Activated CD4-positive, alpha-beta T cell treated with anti-CD3 and anti-CD28 coated beads for 24 hours (primary cell): Measurements from ENCODE around the gene UTY.

ENCODE experiments used
- DNase-seq, 2 donors: peaks; one replicate each; pipeline ENCODE4 v3.0.0-alpha.2; 2020; ENCODE audit warnings: low read depth in 2 of 2

The UTY gene

DNA sequence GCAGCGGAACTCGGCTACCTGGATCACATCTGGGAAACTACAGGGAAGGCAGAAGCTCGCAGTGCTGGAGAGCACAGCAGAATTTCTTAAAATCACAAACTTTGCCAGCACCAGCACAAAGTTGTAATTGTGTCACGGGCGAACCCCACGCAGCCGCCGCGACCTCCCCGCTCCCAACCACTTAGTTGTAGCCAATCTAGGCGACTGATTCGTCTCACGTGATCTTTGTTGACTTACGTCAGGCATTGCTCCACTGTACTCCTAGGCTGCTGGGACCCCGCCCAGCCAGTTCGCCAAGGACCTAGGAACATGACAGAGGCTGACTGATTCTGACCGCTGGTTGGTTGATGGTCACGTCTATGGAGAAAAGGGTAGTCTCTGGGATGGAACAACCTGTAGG lies at the start of gene UTY:
Gene UTY, minus strand, starts transcription at position 206 of the 400 bp plus-strand sequence. CDS start 368 bp downstream, outside the sequence.
- DNase-seq: peak in 1 of 2 donors; percentile 46

DNA sequence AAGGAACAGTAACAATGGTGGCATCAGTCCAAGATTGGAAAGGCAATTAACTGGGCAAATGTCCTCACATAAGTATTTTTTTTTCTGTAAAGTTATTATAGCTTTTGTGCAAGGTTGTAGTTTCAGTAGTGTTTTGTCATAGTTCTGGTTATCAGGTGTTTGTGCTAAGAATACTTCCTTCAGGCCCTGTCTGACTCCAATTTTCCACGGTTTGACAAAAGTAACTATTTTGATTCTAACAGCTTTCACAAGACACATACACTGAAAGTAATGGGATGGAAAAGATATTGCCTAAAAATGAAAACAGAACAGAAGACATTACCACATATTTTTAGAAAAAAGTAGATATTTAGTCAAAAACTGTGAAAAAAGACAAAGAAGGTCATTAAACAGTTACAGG lies 40.6 kb upstream of the UTY start:
- no peak for DNase-seq

DNA sequence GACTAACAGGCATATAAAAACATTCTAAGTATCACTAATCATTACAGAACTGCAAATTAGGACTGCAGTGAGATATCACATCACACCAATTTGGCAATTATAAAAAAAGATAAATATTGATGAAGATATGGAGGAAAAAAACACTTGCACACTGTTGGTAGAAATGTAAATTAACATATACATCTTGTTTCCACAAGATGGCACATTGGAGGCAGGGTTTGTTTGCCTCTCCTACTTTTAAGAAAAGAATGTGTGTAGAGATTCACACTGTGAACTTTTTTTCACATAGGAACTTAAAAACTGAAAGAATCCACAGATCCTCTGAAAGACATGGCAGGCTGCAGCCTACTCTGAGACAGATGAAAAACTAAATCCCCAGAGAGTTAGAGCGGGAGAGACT lies 21.4 kb upstream of the UTY start:
- no peak for DNase-seq

DNA sequence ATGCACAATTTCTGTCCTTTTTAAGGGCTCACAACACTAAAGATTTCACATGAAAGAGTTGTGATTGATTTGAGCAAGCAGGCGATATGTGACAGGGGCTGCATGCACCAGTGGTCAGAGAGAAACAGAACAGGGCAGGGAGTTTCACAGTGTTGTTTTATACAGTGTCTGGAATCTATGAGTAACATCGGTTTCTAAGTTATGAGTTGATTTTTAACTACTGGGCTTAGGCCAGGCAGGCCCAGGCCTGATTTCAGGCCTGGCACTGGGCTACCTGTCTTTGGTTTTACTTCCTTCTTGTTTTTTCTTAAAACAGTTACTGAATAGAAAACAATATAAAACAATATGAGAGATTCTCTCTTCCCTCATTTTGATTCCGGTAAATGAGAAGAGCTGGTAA lies 13.9 kb upstream of the UTY start:
- no peak for DNase-seq

DNA sequence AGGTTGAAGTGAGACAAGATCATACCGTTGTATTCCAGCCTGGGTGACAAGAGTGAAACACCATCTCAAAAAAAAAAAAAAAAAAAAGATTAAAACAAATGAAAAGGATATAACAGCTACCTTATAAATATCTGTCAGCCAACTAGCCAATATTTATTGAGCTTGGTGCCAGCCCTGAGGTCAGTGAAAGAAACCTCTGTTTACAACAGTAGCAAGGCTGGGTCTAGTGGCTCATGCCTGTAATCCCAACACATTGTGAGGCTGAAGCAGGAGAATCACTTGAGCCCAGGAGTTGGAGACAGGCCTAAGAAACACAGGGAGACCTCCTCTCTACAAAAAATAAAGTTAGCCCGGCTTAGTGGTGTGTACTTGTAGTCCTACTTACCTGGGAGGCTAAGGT lies 12.6 kb upstream of the UTY start:
- DNase-seq: no peak

DNA sequence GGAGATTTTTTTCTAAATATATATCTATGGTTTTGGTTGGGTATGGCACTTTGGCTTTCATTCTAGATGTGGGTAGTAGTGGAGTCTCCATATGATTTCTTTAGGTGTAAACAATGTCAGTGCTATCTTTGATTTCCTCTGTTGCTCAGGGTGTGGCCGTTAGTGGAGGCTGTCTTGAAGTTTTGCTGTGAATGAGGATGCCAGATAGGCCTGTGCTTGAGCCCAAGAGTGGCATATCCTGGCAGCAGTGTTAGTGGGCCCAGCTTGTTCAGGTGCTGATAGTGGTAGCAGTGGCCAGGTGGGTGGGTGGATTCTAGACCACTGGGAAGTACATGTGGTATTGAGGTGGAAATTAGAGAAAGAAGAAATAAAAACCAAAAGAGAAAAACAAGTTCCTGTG lies 8.9 kb upstream of the UTY start:
- DNase-seq: no peak

DNA sequence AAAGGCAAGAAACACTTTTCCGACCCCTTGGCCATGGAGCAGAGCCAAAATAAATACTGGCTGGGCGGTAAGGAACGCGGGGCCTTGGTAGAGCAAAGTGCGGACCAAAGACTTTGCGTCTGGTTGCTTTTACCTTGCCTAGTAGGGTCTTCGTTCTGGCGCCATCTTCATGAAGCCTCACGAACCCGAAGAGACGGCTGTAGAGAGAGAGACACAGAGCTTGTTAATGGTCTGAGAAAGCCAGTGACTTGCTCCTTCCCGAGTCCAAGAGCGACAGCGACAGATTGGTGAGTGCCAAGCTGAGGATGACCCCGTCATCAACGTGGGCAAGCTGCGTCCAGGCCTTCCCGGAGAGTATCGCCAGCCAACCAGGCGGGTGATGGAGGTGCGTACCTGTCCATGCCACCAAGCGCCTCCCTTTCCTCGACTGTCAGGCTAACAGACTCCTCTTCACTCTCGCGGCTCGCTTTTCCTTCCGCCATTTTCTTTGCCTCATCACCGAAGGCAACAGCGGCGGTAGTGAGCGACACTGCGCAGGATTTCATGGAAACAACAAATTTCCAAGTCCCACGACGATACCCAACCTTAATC lies 617 bp downstream of the UTY start:
- peak in 1 of 2 donors; percentile 33 for DNase-seq

DNA sequence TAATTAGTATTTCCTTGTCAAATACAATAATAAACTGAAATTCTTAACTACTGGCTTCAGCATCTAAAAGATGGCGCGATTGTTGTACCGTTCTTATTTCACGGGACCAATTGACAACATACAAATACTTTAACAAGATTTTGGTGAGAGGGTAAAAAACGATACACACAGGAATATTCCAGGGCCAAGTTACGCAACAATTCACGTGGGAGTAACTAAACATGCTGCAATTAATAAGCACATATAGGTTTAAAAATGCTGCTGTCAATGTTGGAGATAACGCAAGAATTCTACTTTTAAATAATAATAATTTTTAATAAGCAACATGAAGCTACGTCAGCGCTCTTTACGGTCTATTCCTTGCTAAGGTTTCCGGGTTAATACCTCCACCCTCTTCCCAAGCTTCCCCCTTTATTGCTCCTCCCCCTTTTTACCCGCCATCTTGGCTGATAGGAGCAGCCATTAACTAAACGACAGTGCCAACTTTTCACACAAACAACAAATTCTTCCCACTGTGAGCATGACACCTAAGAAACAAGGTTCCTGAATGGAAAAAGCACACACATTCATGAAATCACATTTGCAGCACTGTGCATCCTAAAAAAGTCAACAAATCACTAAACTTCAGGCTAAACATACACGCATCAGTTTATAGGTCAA lies 1.6 kb downstream of the UTY start:
- no peak for DNase-seq

DNA sequence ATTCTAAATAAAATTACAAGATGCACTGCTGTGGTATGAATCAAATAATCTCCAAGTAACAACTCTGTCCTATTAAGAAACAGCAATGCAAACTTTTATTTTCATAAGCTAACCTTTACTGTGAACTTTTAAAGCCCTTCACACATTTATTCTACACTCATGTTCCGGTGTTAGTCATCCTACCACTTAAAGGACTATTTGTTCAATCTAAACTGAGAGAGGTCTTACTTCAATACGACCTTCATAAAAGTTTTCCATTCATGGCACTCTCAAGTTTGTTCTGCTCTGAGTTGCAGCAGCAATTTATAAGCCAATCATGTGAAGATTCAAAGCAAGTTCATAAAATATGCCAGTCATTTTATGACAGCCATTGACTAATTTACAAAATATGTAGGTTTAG lies 4.8 kb downstream of the UTY start:
- no peak for DNase-seq

DNA sequence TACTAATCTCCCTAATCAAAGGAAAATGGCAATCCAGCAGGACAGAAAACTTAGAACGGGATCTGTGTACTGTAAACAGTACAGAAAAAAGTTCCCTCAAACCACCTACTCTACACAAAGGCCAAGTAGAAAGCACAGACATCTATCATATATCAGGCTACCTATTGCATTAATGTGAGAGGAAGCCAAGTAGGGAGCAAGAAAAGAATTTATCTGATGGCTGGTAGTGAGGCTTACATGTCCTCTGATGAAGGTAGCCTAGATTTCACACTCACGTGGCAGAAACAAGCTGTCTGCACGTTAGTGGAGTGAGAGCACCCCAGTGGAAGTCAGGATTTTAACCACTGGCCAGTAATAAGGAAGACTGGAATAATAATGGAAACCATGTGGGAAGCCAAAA lies 28.3 kb downstream of the UTY start:
- no peak for DNase-seq

DNA sequence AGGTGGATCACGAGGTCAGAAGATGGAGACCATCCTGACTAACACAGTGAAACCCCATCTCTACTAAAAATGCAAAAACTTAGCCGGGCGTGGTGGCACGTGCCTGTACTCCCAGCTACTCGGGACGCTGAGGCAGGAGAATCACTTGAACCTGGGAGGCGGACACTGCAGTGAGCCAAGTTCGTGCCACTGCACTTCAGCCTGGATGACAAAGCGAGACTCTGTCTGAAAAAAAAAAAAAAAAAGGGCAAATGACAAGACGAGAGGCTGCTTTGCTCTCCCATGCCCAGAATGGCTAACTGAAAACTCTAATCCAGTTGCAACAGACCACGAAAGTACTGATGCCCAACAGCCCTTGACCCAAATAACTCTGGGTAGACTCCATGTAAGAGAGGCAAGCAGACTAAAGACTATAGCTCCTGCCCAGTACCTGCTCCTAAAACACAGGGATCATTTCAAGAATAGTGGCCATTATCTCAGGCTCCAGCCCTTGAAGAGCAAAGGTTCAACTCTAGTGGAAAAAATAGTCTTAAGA lies 29.2 kb downstream of the UTY start:
- DNase-seq: no peak

DNA sequence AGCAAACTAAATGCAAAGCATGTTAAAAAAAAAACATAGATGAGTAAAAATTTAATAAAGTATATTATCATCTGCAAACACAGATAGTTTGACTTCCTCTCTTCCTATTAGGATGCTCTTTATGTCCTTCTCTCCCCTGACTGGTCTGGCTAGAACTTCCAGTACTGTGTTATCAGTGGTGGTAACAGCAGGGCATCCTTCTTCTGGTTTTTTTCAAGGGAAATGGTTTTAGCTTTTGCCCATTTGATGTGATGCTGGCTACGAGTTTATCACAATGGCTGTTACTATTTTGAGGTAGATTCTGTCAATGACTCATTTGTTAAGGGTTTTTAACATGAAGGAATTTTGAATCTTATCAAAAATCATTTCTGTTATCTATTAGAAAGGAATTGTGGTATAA lies 34.3 kb downstream of the UTY start:
- DNase-seq: no peak

DNA sequence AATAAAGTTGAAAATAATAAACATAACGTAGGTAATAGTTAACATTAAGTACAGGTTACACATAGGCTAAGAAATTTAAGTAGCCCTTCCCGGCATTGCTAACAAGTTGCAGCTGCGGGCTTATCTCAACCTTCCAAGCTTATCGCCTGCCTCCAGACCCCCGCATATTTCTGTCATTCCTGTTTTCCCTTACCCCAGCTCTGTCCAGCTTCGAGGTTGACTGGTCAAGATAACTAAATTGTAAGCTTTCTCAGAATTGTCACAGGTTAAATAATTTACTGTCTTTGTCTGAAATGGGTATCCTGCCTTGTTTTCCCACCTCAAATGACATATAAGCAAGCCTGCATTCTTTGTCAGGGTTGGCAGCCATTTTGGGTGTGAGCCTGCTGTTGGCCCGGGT lies 36.7 kb downstream of the UTY start:
- DNase-seq: no peak

DNA sequence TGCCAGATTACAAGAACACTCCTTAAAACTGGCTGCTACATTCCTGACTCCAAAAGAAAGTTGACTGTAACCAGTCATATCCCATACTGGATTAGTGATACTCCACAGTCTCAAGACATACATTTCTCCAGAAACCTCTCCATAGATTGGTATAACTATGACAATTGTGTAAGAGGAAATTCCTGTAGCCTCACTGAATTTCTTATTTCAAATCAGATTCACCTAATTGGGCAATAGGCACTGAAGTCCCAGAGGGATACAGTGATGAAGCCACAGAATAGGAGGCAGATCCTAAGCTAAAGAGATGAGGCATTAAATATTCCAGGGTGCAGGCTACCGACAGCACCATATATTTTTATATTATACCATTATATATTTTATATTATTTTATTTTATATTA lies 39.0 kb downstream of the UTY start:
- DNase-seq: no peak

DNA sequence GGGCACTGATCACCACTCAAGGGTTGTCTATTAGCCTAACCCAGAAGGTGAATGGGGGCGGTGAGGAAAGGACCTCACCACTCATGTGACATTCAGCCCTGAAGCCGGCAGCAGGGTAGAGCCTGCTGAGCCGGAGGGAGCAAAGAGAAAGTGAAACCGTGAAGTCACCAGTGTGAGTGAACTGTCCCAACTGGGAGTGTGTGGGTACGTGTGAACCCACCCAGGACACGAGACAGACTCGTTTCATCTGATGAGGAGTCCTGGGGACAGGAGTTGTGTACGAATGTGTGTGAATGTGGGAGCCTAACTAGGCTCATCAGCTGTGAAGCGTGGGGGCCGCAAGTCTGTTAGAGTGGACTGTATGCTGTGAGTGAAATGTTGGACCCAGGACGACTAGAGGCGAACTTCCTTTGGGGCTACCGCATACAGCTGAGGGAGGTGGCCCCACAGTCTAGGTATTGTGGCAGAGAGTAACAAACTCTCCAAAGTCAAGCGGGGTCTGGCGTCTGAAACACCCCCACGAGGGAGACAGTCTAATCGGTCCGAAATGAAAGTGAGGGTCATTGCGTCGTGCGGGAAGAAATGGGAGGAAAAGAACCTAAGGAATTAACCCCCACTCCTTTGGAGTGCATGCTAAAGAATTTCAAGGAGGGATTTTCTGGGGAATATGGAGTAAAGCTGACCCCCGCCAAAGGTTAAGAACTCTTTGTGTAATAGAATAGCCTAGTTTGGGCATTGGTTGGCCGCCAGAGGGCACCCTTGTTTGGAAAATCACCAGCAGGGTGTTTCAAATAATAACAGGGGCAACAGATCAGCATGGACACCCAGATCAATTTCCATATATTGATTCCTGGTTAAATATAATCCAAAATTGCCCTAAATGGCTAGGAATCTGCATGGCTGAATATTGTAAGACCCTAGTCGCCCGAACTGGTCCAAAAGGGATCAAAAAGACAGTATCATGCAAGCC lies 43.6 kb downstream of the UTY start:
- DNase-seq: peak in 1 of 2 donors; percentile 36

DNA sequence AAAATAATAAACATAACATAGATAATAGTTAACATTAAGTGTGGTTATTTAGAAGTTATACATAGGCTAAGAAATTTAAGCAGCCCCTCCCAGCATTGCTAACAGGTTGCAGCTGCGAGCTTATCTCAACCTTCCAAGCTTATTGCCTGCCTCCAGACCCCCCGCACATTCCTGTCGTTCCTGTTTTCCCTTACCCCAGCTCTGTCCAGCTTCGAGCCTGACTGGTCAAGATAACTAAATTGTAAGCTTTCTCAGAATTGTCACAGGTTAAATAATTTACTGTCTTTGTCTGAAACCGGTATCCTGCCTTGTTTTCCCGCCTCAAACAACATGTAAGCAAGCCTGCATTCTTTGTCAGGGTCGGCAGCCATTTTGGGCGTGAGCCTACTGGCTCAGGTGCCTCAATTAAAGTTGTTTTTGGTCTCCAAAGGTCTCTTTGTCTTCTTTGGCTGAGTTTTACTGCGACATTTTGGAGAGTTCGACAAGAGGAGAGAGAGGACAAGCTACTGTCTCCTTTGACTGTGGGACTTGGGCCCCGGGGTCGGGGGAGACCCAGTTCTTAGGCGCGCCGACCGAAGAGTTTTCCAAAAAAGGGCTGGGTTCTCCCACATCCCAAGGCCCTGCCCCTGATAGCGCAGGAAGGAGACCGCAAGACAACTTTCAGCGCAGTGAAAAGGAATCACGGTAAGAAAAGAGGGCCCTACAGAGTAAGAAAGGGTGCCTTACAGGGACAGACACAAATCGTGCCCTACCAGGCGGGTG lies 44.4 kb downstream of the UTY start:
- no peak for DNase-seq

DNA sequence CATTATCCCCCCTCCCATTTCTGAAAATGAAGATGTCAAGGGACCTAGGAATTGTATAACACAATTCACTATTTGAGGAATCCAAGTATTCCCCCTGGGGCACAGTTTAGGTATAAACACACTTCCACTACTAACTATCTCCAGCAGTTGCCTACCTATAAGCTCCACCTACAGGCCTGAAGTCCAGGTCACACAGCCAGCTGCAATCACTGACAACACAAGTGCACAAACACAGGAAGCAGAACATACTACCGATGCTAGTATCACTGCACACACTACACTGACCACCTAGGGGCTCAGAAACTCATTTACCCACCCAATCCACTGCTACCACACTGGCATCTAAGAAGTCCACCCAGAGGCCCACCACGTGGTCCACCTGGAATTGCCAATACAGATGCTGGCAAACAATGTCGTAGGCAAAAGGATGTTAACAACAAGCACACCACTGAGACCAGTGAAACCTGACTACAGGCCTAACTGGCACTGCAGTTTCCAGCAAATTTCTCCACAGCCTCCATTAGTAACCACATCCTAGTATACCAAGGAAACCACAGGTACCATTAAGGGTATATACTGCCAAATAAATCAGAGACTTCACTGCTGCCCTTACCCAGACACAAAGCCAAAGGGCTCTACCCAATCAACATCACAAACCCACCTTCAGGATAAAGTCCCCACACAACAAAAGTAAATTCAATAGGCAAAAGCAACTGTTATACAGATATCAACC lies 47.4 kb downstream of the UTY start:
- no peak for DNase-seq

DNA sequence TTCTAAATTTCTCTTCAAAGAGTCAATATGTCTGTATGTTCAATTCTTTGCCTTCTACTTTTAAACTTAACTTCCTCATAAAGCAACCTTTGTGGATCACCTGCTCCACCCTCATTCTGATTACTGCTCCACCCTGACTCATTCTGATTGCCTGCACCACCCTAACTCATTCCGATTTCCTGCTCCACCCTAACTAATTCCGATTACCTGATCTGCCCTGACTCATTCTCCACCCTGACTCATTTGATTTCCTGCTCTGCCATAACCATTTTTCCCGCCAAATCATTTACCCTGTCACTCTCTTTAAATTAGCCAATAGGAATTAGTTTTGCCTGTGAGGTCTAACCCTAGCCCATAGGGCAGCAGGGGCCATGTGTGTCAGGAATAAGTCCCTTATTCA lies 50.3 kb downstream of the UTY start:
- DNase-seq: no peak

DNA sequence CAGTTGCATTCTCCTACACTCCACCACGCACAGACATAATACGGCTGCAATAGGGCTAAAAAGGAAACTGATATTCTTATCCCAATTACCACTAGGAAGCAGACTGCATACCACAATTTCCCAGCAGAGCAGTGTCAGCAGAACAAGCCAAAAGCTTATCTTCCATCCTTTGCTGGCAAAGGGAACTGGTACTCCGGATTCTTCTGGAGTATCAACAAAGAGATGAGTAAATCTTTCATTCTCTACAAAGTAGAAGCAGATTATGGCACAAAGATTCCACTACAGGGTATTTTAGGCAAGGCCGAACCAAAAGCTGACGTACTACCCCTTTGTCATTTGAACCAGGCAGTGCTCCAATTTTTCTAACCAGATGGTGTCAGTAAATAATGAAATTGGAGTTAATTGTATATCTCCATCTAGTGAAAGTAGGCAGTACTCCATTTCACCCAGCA lies 56.5 kb downstream of the UTY start:
- no peak for DNase-seq

DNA sequence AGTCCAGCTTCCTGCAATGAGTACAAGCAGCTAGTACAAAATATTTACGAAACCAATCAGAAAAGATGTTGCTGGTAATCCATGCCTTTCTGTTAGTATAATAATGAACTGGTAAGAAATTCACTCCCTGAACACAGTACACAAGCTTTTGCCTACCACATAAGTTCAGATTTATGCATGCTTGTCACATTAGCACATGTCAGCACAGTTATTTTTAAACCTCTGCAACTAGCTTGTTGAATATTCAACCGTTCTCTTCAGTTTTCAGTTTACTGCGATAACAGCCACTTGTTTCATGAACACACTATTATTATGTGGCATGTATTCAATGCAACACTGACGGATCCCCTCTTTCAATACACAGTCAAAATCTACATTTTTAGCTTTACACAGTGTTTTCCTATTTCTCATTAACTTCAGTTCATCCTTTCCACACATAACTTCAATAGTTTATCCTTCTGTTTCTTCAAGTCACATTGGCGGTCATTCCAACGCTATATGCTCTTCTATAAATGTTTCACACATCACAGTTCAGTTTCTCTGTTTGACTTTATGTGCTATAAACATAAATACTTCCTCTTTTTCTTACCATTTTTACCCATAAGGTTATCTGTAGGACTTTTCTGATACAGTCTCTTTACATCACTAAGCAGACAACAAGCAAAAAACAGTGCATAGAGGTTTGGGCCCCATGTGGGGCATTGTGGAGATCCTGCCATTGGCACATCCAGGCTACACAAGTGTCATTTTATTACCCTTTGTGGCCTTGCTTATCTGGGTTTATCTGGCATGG lies 62.8 kb downstream of the UTY start:
- no peak for DNase-seq
